Fibroblast of lung (primary cell): ENCODE measurements around the gene HCFC1R1. TPM values are rescaled to one million over a fixed set of nuclear protein-coding genes. Genes with fewer than 3 reads are reported as not detected.

Experiments used
- DNase-seq, 2 donors: peaks; one replicate each; pipeline versions ENCODE4 v3.0.0 to v3.0.0-alpha.2; 2010; ENCODE audit warnings: low read depth in 2 of 2
- H2AFZ ChIP-seq: 2 replicates; pipeline ENCODE4 v1.5.1; 2012; ENCODE audit warnings: low read length, control low read depth, inconsistent platforms
- H3K27ac ChIP-seq: 2 replicates; pipeline ENCODE4 v1.5.1; 2011; ENCODE audit warnings: low read length, control low read depth; ENCODE audit not compliant: insufficient read depth
- H3K27me3 ChIP-seq: 2 replicates; pipeline ENCODE4 v1.5.1; 2011; ENCODE audit warnings: mild to moderate bottlenecking, low read length; ENCODE audit not compliant: control insufficient read depth, insufficient read depth
- H3K36me3 ChIP-seq: 2 replicates; pipeline ENCODE4 v1.5.1; 2011; ENCODE audit warnings: low read length; ENCODE audit not compliant: control insufficient read depth, insufficient read depth
- H3K4me1 ChIP-seq: 2 replicates; pipeline ENCODE4 v1.5.1; 2011; ENCODE audit warnings: low read length; ENCODE audit not compliant: control insufficient read depth, insufficient read depth; ENCODE audit errors: extremely low read depth
- H3K4me2 ChIP-seq: 2 replicates; pipeline ENCODE4 v1.5.1; 2011; ENCODE audit warnings: low read length, control low read depth; ENCODE audit not compliant: insufficient read depth; ENCODE audit errors: extremely low read depth
- H3K4me3 ChIP-seq, 4 experiments: fragments of 200-600 bp in 1 of 4; sonication (generic) in 1 of 4; replicated peaks in 1 of 4; 2 replicates each; pipeline ENCODE4 v1.5.1; 2011 to 2016; ENCODE audit warnings: low read length in 4 of 4, low read depth in 3 of 4, mild to moderate bottlenecking in 3 of 4, control low read depth in 2 of 4, inconsistent platforms in 1 of 4, mixed read lengths in 1 of 4; ENCODE audit not compliant: insufficient read depth in 1 of 4; ENCODE audit errors: control extremely low read depth in 1 of 4
- H3K79me2 ChIP-seq: 2 replicates; pipeline ENCODE4 v1.5.1; 2012; ENCODE audit warnings: mild to moderate bottlenecking, low read length, inconsistent platforms; ENCODE audit not compliant: control insufficient read depth, insufficient read depth
- H3K9ac ChIP-seq: 2 replicates; pipeline ENCODE4 v1.5.1; 2011; ENCODE audit warnings: mild to moderate bottlenecking, low read length, control low read depth; ENCODE audit not compliant: insufficient read depth
- H3K9me3 ChIP-seq: 2 replicates; pipeline ENCODE4 v1.5.1; 2012; ENCODE audit warnings: low read depth, low read length; ENCODE audit not compliant: control insufficient read depth, insufficient read depth
- H4K20me1 ChIP-seq: 2 replicates; pipeline ENCODE4 v1.5.1; 2011; ENCODE audit warnings: low read length; ENCODE audit not compliant: control insufficient read depth, insufficient read depth; ENCODE audit errors: extremely low read depth
- CTCF ChIP-seq, 2 donors: IDR thresholded peaks in 1 of 2; conservative IDR thresholded peaks in 1 of 2; 1 replicate in 1 of 2; 2 replicates in 1 of 2; pipeline ENCODE4 v1.5.1; 2011 to 2012; ENCODE audit warnings: low read length in 2 of 2, control low read depth in 1 of 2, inconsistent platforms in 1 of 2, low read depth in 1 of 2, mild to moderate bottlenecking in 1 of 2
- EZH2 ChIP-seq: IDR thresholded peaks from 2 replicates; pipeline ENCODE4 v1.5.1; 2012; ENCODE audit warnings: low read length, control low read depth, mild to moderate bottlenecking; ENCODE audit errors: missing control alignments
- polyA plus RNA-seq, 2 donors: library from polyadenylated mRNA; depleted of rRNA in 1 of 2; stranded (reverse) in 1 of 2; unstranded in 1 of 2; fragments of >200 nt; gene quantifications; 2 replicates each; pipeline ENCODE4 v1.2.1, GENCODE V29; 2011 to 2012; ENCODE audit warnings: missing spikeins in 1 of 2
- total RNA-seq: library from RNA; depleted of rRNA; stranded (reverse); fragments of >200 nt; gene quantifications from 2 replicates; pipeline ENCODE4 v1.2.1, GENCODE V29; 2014

HCFC1R1 gene
- total and polyA plus RNA-seq, 2 donors (not counting 1 experiment from before 2014, with no cell fraction given) = 58.0 to 75.5 TPM

- Histone ChIP-seq H3K27ac (no peak overlapping the region), H3K9ac (no peak overlapping the region), H3K36me3 (no peaks in the 10 kb centered on the region), H2AFZ (no peak overlapping the region), H3K9me3 (no peaks in the 10 kb centered on the region), H3K4me3 (no peak overlapping the region), H3K4me1 (no peaks in the 10 kb centered on the region), H3K4me2 (no peak overlapping the region), H3K27me3 (peaks cover 38% of the 10 kb centered on the region), H3K79me2 (no peaks in the 10 kb centered on the region), H4K20me1 (no peaks in the 10 kb centered on the region)
- no peak for TF ChIP-seq EZH2
- DNase-seq = no peak
Measured at GRCh38 chr16:3049921-3050481, 26.3 kb upstream of the HCFC1R1 start.

- no peak overlapping the region for H3K9ac ChIP-seq
- H3K36me3 ChIP-seq = no peaks in the 10 kb centered on the region
- no peaks in the 10 kb centered on the region for H3K9me3 ChIP-seq
- H3K4me2 ChIP-seq = no peak overlapping the region
- H3K4me1 ChIP-seq = no peaks in the 10 kb centered on the region
- TF ChIP-seq CTCF (conservative IDR thresholded peaks at IDR 0.05 in 1 of 2, IDR thresholded peaks at IDR 0.05 in 1 of 2; ENCODE audit: low read depth in 1 of 2, low read length in 2 of 2) (no peak), EZH2 (no peak)
- H3K79me2 ChIP-seq = no peaks in the 10 kb centered on the region
- no peak overlapping the region for H3K4me3 ChIP-seq
- H3K27ac ChIP-seq = no peak overlapping the region
- H2AFZ ChIP-seq = no peak overlapping the region
- peaks cover 47% of the 10 kb centered on the region for H3K27me3 ChIP-seq
- H4K20me1 ChIP-seq = no peaks in the 10 kb centered on the region
- DNase-seq = no peak
Measured at GRCh38 chr16:3047387-3047720, 23.6 kb upstream of the HCFC1R1 start.

GRCh38 chr16:3046641-3047386, 23.1 kb upstream of the HCFC1R1 start:
- no peaks in the 10 kb centered on the region for H4K20me1 ChIP-seq
- H3K9me3 ChIP-seq = no peaks in the 10 kb centered on the region
- DNase-seq = no peak
- H3K27me3 ChIP-seq = peaks cover 47% of the 10 kb centered on the region
- no peak overlapping the region for H2AFZ ChIP-seq
- no peak overlapping the region for H3K27ac ChIP-seq
- H3K9ac ChIP-seq = no peak overlapping the region
- no peaks in the 10 kb centered on the region for H3K79me2 ChIP-seq
- peak overlapping the region; percentile 5 for H3K4me2 ChIP-seq
- H3K36me3 ChIP-seq = no peaks in the 10 kb centered on the region
- TF ChIP-seq CTCF (conservative IDR thresholded peaks at IDR 0.05 in 1 of 2, IDR thresholded peaks at IDR 0.05 in 1 of 2; ENCODE audit: low read depth in 1 of 2, low read length in 2 of 2) = no peak
- peak; percentile 95 for TF ChIP-seq EZH2
- H3K4me3 ChIP-seq = no peak overlapping the region
- no peaks in the 10 kb centered on the region for H3K4me1 ChIP-seq
